Neural progenitor cell (in vitro differentiated cells): ENCODE data around the gene NPIPA7. TPM values are rescaled to one million over a fixed set of nuclear protein-coding genes. Genes with fewer than 3 reads are reported as not detected.
"Not testable (repeated sequence)": the region's sequence is repeated elsewhere in the genome, so short reads cannot be mapped to it uniquely, and the experiment has no call there.

Experiments
- DNase-seq: peaks from one replicate; pipeline ENCODE4 v3.0.0-alpha.2; 2016; ENCODE audit warnings: low spot score
- H2AFZ ChIP-seq: fragments of 200-600 bp; sonication (generic); replicated peaks from 2 replicates; pipeline ENCODE4 v1.6.1; 2016; ENCODE audit warnings: antibody characterized with exemption
- H3F3A ChIP-seq: fragments of 200-600 bp; sonication (generic); 2 replicates; pipeline ENCODE4 v1.6.1; 2016; ENCODE audit warnings: antibody characterized with exemption, low read depth
- H3K27ac ChIP-seq: fragments of 200-600 bp; sonication (generic); 2 replicates; pipeline ENCODE4 v1.5.1; 2016; ENCODE audit warnings: mild to moderate bottlenecking
- H3K27me3 ChIP-seq: fragments of 200-600 bp; sonication (generic); 2 replicates; pipeline ENCODE4 v1.6.1; 2016; ENCODE audit warnings: mild to moderate bottlenecking, moderate library complexity
- H3K36me3 ChIP-seq: fragments of 200-600 bp; sonication (generic); 2 replicates; pipeline ENCODE4 v1.5.1; 2016
- H3K4me1 ChIP-seq: fragments of 200-600 bp; sonication (generic); 2 replicates; pipeline ENCODE4 v1.6.1; 2016; ENCODE audit warnings: mixed run types
- H3K4me2 ChIP-seq: fragments of 200-600 bp; sonication (generic); 2 replicates; pipeline ENCODE4 v1.6.1; 2016
- H3K4me3 ChIP-seq: fragments of 200-600 bp; sonication (generic); 2 replicates; pipeline ENCODE4 v1.5.1; 2016
- H3K79me2 ChIP-seq: fragments of 200-600 bp; sonication (generic); 2 replicates; pipeline ENCODE4 v1.6.1; 2016; ENCODE audit warnings: low read depth
- H3K9ac ChIP-seq: fragments of 200-600 bp; sonication (generic); 2 replicates; pipeline ENCODE4 v1.6.1; 2016
- H3K9me3 ChIP-seq: fragments of 200-600 bp; sonication (generic); 2 replicates; pipeline ENCODE4 v1.5.1; 2016; ENCODE audit warnings: low read depth
- H4K20me1 ChIP-seq: fragments of 200-600 bp; sonication (generic); 2 replicates; pipeline ENCODE4 v1.6.1; 2016; ENCODE audit warnings: low read depth
- H3K27ac Mint-ChIP-seq: 3 replicates; pipeline ENCODE4 v1.8.0; 2021; ENCODE audit warnings: mixed read lengths
- H3K27me3 Mint-ChIP-seq: 2 replicates; pipeline ENCODE4 v1.8.0; 2022; ENCODE audit warnings: low read depth, mild to moderate bottlenecking, inconsistent platforms, moderate library complexity, mixed read lengths; ENCODE audit not compliant: insufficient read depth
- H3K36me3 Mint-ChIP-seq: 3 replicates; pipeline ENCODE4 v1.8.0; 2021; ENCODE audit warnings: mixed read lengths
- H3K4me1 Mint-ChIP-seq: 3 replicates; pipeline ENCODE4 v1.8.0; 2021; ENCODE audit warnings: mixed read lengths
- H3K4me3 Mint-ChIP-seq: 3 replicates; pipeline ENCODE4 v1.8.0; 2021; ENCODE audit warnings: mild to moderate bottlenecking, moderate library complexity, mixed read lengths
- H3K9me3 Mint-ChIP-seq: 3 replicates; pipeline ENCODE4 v1.8.0; 2020; ENCODE audit warnings: mixed read lengths
- microRNA-seq: library from miRNA; unstranded; fragments of <30 nt; microRNA quantifications from one replicate; pipeline ENCODE4, GENCODE V29; 2016
- small RNA-seq: library from RNA; depleted of rRNA; stranded (forward); fragments of <200 nt; gene quantifications from one replicate; pipeline ENCODE3, GENCODE V24; 2015
- total RNA-seq: library from RNA; depleted of rRNA; stranded (reverse); fragments of >200 nt; gene quantifications from 2 replicates; pipeline ENCODE4 v1.2.3, GENCODE V29; 2015; ENCODE audit warnings: low replicate concordance

NPIPA7 gene
- total RNA-seq, 1 donor from 2014 or later: 5.9 TPM

GRCh38 chr16:16431135-16431534 is 52.2 kb downstream of the NPIPA7 start:
- not testable (repeated sequence) for H3K9me3 ChIP-seq, H3K9ac ChIP-seq, H2AFZ ChIP-seq, H3K4me1 Mint-ChIP-seq, H3F3A ChIP-seq, DNase-seq, H3K4me3 ChIP-seq, H3K27ac ChIP-seq, H3K9me3 Mint-ChIP-seq, H3K4me2 ChIP-seq, H3K79me2 ChIP-seq, H3K4me3 Mint-ChIP-seq, H3K4me1 ChIP-seq, H3K27me3 ChIP-seq, H3K36me3 Mint-ChIP-seq, H4K20me1 ChIP-seq, H3K36me3 ChIP-seq, H3K27ac Mint-ChIP-seq, H3K27me3 Mint-ChIP-seq

- not testable (repeated sequence) for H3K27me3 ChIP-seq, H3K9me3 Mint-ChIP-seq
Observed at GRCh38 chr16:16434711-16435110, 55.8 kb downstream of the NPIPA7 start.

GRCh38 chr16:16441401-16441800 is 62.5 kb downstream of the NPIPA7 start:
- H3K27me3 ChIP-seq, H3F3A ChIP-seq, H3K79me2 ChIP-seq, H3K27ac Mint-ChIP-seq, H3K4me1 Mint-ChIP-seq, H3K27me3 Mint-ChIP-seq, H3K9me3 ChIP-seq, H3K9ac ChIP-seq, H3K36me3 Mint-ChIP-seq, H3K4me2 ChIP-seq, H3K4me3 ChIP-seq, H3K9me3 Mint-ChIP-seq, H4K20me1 ChIP-seq, H3K4me1 ChIP-seq, H3K27ac ChIP-seq, DNase-seq, H2AFZ ChIP-seq, H3K4me3 Mint-ChIP-seq, H3K36me3 ChIP-seq: not testable (repeated sequence)

More at GRCh38 chr16:16434711-16435110, 55.8 kb downstream of the NPIPA7 start:
- H3K27me3 Mint-ChIP-seq, H3F3A ChIP-seq, H3K27ac Mint-ChIP-seq, H2AFZ ChIP-seq, H3K9ac ChIP-seq, H4K20me1 ChIP-seq, H3K4me1 ChIP-seq, H3K4me3 ChIP-seq, H3K4me1 Mint-ChIP-seq, DNase-seq, H3K27ac ChIP-seq, H3K9me3 ChIP-seq, H3K36me3 Mint-ChIP-seq, H3K4me2 ChIP-seq, H3K36me3 ChIP-seq, H3K79me2 ChIP-seq, H3K4me3 Mint-ChIP-seq: not testable (repeated sequence)

Small RNAs within 50 kb of the gene (microRNA-seq; reads per million reads assigned to microRNA genes)
- gene MIR6511A3 (not detected), gene MIR6770-2 (not detected)

Small RNAs within 50 kb of the gene (small RNA-seq; reads per million reads assigned to genes)
- gene AC138969.3: not detected
- gene MIR6511A3: not detected
- not detected for gene MIR6770-2

Other genes with a start within 250 kb of the NPIPA7 start
- gene ABCC6, start 155.6 kb upstream of the NPIPA7 start, total RNA-seq: 0.79 and 2.4 TPM in 2 replicates
- 18.1 and 29.2 TPM in 2 replicates for gene NOMO3, start 146.6 kb upstream of the NPIPA7 start, total RNA-seq